Measurements from ENCODE around the gene ZNF383.
"Not testable (repeated sequence)": the region's sequence is repeated elsewhere in the genome, so short reads cannot be mapped to it uniquely, and the experiment has no call there.

The ZNF383 gene

GRCh38 chr19:37251308-37252229 lies 33.6 kb downstream of the ZNF383 start:
- H3K4me3 Mint-ChIP-seq, result peak overlapping the region; percentile 44
- H3K27ac Mint-ChIP-seq, result no peak overlapping the region
- H3K27me3 Mint-ChIP-seq (ENCODE audit: low read depth), result no peaks in the 10 kb centered on the region
- peaks cover 62% of the 10 kb centered on the region for H3K9me3 Mint-ChIP-seq
- H3K4me1 Mint-ChIP-seq (ENCODE audit: low read depth), result no peaks in the 10 kb centered on the region
- peaks cover 4% of the 10 kb centered on the region for H3K36me3 Mint-ChIP-seq (ENCODE audit: low read depth)
- DNase-seq (ENCODE audit: low spot score), result no peak

- H3K9me3 Mint-ChIP-seq, result peaks cover 27% of the 10 kb centered on the region
- H3K27ac Mint-ChIP-seq; H3K4me1 Mint-ChIP-seq (ENCODE audit: low read depth); H3K4me3 Mint-ChIP-seq; H3K36me3 Mint-ChIP-seq (ENCODE audit: low read depth); H3K27me3 Mint-ChIP-seq (ENCODE audit: low read depth); DNase-seq (ENCODE audit: low spot score): not testable (repeated sequence)
These were observed 45.0 kb downstream of the ZNF383 start for GRCh38 chr19:37263028-37263427.

GRCh38 chr19:37267005-37267404 lies 49.0 kb downstream of the ZNF383 start:
- DNase-seq (ENCODE audit: low spot score); H3K27me3 Mint-ChIP-seq (ENCODE audit: low read depth); H3K4me3 Mint-ChIP-seq; H3K4me1 Mint-ChIP-seq (ENCODE audit: low read depth); H3K36me3 Mint-ChIP-seq (ENCODE audit: low read depth); H3K27ac Mint-ChIP-seq: not testable (repeated sequence)
- peaks cover 11% of the 10 kb centered on the region for H3K9me3 Mint-ChIP-seq

- H3K9me3 Mint-ChIP-seq, result peaks cover 11% of the 10 kb centered on the region
- not testable (repeated sequence) for H3K27ac Mint-ChIP-seq; DNase-seq (ENCODE audit: low spot score); H3K27me3 Mint-ChIP-seq (ENCODE audit: low read depth); H3K36me3 Mint-ChIP-seq (ENCODE audit: low read depth); H3K4me1 Mint-ChIP-seq (ENCODE audit: low read depth); H3K4me3 Mint-ChIP-seq
These were observed 49.7 kb downstream of the ZNF383 start for GRCh38 chr19:37267755-37268154.

- not testable (repeated sequence) for H3K4me1 Mint-ChIP-seq (ENCODE audit: low read depth); H3K4me3 Mint-ChIP-seq; DNase-seq (ENCODE audit: low spot score); H3K27me3 Mint-ChIP-seq (ENCODE audit: low read depth); H3K27ac Mint-ChIP-seq; H3K36me3 Mint-ChIP-seq (ENCODE audit: low read depth); H3K9me3 Mint-ChIP-seq
These were observed 62.6 kb downstream of the ZNF383 start for GRCh38 chr19:37280656-37281055.

GRCh38 chr19:37284020-37284419 lies 66.0 kb downstream of the ZNF383 start:
- not testable (repeated sequence) for H3K4me1 Mint-ChIP-seq (ENCODE audit: low read depth); H3K9me3 Mint-ChIP-seq; H3K27ac Mint-ChIP-seq; H3K27me3 Mint-ChIP-seq (ENCODE audit: low read depth); H3K4me3 Mint-ChIP-seq; H3K36me3 Mint-ChIP-seq (ENCODE audit: low read depth); DNase-seq (ENCODE audit: low spot score)

- H3K4me1 Mint-ChIP-seq (ENCODE audit: low read depth); H3K4me3 Mint-ChIP-seq; H3K27me3 Mint-ChIP-seq (ENCODE audit: low read depth); H3K27ac Mint-ChIP-seq; H3K36me3 Mint-ChIP-seq (ENCODE audit: low read depth); H3K9me3 Mint-ChIP-seq: not testable (repeated sequence)
- peak; percentile 38 for DNase-seq (ENCODE audit: low spot score)
These were observed 71.2 kb downstream of the ZNF383 start for GRCh38 chr19:37289229-37289628.

- not testable (repeated sequence) for H3K27me3 Mint-ChIP-seq (ENCODE audit: low read depth); H3K27ac Mint-ChIP-seq; H3K36me3 Mint-ChIP-seq (ENCODE audit: low read depth); H3K9me3 Mint-ChIP-seq; H3K4me3 Mint-ChIP-seq; H3K4me1 Mint-ChIP-seq (ENCODE audit: low read depth)
- DNase-seq (ENCODE audit: low spot score), result peak; percentile 49
These were observed 75.3 kb downstream of the ZNF383 start for GRCh38 chr19:37292998-37293939.

GRCh38 chr19:37294246-37294645 lies 76.2 kb downstream of the ZNF383 start:
- not testable (repeated sequence) for H3K36me3 Mint-ChIP-seq (ENCODE audit: low read depth); H3K4me3 Mint-ChIP-seq; H3K27me3 Mint-ChIP-seq (ENCODE audit: low read depth); H3K9me3 Mint-ChIP-seq; H3K4me1 Mint-ChIP-seq (ENCODE audit: low read depth); H3K27ac Mint-ChIP-seq; DNase-seq (ENCODE audit: low spot score)
